ELR (cell line): ENCODE measurements around the gene MLPH.

Experiments used
- DNase-seq: peaks from one replicate; pipeline ENCODE4 v3.0.0-alpha.2; 2015; ENCODE audit warnings: low read depth

Gene MLPH, protein sequence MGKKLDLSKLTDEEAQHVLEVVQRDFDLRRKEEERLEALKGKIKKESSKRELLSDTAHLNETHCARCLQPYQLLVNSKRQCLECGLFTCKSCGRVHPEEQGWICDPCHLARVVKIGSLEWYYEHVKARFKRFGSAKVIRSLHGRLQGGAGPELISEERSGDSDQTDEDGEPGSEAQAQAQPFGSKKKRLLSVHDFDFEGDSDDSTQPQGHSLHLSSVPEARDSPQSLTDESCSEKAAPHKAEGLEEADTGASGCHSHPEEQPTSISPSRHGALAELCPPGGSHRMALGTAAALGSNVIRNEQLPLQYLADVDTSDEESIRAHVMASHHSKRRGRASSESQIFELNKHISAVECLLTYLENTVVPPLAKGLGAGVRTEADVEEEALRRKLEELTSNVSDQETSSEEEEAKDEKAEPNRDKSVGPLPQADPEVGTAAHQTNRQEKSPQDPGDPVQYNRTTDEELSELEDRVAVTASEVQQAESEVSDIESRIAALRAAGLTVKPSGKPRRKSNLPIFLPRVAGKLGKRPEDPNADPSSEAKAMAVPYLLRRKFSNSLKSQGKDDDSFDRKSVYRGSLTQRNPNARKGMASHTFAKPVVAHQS

DNA sequence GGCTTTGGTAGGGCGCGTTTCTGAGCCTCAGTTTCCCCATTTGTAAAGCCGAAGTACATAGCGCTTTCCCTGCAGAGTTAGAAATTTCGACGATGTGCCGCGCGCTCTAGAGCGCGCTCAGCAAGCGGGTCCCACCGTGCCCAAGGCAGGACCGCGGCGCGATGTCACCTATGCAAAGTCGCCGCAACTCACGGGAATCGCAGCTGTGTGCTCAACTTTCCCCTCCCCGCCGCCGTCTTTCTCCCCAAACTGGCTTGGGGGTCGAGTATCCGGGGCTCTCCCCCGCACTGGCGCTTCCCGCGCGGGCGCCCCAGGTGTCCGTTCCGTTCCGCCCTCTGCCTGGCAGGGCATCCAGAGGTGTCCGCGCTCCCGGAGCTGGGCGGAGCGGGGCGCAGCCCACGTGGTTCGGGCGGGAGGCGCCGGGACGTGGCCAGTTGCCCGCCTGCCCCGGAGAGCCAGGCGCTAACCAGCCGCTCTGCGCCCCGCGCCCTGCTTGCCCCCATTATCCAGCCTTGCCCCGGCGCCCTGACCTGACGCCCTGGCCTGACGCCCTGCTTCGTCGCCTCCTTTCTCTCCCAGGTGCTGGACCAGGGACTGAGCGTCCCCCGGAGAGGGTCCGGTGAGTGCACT, at the start of gene MLPH:
Gene MLPH, plus strand, starts transcription at position 433 of the 630 bp plus-strand sequence. CDS start 6,176 bp downstream, outside the sequence.
- DNase-seq, result peak; percentile 79

DNA sequence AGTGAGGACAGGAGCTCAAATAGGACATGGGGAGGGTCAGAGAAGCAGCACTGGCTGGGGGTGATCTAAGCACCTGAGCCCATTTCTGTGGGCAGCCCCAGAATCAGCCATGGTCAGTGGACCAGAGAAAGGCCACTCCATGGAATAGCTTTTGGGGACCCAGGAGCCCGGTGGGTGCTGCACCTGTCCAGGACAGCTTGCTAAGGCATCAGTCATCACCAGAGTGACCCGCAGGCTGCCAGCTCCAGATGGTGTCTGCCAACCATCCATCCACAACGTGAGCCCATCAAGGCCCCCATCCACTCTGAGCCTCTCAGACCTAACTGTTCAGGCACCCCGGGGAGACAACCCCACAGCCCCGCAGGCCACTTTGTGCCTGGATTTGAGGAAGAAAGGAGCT, 49.5 kb upstream of the MLPH start:
- DNase-seq, result no peak

DNA sequence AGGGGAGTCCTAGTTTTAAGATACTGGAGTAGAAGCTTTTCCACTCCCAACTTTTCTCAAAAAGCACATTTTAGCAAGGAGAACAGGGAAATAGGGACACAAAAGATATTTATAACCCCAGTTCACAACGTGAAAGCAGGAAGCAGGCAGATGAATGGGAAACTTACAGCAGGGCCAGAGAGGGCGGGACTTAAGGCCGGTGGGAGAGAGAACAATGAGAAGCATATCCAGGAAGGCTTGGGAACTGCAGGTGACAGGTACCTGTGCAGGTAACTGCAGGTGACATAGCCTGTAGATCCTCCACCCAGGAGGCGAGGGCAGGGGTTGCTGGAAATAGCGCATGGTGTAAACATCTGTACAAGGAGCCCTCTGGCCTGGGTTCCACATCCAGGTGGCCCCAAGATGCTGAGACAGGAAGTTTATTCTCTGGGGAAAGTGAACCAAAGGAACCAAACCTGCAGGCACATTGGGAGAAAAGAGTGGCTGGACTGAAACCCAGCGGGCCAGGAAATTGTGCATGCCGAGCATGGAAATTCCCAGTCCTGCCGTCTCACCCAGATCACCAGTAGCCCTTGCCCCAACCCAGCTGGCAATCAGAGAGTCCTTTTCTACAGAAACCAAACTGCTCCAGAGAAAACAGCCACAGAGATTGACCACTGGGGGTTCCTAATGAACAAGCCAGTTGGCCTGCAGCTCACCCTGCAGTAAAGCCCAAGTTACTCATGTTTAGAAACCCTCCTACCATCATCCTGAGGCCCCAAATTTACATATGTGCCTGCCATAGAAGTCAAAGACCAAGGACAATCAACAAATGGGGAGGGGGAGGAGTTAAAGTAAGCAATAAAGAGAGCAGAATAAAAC, 48.7 kb upstream of the MLPH start:
- peak; percentile 54 for DNase-seq

DNA sequence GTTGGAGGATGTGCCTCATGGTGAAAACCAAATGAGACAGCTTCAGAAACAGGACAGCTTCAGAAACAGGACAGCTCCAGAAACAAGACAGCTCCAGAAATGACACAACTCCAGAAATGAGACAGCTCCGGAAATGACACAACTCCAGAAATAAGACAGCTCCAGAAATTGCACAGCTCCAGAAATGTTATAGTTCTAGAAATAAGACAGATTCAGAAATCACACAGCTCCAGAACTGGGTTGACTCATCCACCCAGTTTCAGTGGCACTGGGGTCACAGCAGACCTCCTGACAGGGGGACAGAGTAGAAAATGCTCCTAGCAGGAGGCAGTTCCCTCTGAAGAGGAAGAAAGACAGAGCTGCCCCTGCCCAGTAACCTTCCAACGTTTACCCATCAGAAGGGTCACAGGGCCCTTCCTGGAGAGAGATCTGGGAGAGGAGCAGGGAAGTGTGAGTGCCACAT, 46.2 kb upstream of the MLPH start:
- peak; percentile 57 for DNase-seq

DNA sequence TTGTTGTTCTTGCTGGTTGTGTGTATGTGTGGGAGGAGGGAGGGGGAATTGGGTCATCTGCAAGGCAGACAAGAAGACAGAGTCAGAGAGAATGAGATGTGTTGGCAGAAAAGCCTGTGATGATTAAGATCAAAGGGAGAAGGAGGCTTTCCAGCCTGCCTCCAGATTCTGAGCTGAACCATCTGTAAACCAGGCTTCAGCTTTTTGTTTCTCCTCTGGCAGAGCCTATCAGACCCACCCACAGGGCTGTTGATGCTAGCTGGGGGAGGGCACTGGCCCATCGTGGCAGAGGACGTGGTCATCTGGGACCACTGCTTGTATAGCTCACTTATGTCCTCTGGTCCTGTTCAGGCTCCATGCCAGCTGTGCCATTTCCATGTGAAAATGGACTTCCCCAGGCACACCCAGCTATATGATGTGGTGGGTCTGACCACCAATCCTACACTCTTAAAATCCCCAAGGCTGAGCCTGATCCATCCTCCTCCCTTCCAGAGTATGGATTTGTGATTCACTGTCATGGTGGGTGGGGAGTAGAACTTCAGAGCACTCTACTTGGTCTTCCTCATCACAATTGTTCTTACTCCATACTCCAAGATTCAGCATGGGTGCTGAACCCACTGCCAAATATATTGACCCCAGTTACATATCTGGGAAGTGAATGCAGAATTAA, 45.3 kb upstream of the MLPH start:
- DNase-seq, result peak; percentile 68

DNA sequence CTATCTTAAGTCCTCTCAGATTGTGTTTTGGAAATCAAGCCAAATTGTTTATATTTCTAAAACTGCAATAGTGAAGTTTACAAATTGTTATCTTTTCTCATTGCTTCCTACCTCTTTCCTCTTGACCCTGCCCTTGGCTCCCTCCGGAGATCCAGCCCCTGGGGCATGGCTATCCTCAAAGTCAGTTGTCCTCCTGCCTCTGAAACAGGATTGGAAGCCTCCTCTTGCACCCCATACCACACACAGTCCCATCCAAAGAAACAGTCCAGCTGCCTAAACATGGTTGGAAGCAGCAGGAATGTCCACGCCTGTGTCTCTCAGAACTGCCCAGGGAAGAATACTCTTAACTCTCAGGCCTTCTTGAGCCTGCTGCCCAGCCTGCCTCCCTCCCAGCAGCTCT, 43.0 kb upstream of the MLPH start:
- DNase-seq, result no peak

DNA sequence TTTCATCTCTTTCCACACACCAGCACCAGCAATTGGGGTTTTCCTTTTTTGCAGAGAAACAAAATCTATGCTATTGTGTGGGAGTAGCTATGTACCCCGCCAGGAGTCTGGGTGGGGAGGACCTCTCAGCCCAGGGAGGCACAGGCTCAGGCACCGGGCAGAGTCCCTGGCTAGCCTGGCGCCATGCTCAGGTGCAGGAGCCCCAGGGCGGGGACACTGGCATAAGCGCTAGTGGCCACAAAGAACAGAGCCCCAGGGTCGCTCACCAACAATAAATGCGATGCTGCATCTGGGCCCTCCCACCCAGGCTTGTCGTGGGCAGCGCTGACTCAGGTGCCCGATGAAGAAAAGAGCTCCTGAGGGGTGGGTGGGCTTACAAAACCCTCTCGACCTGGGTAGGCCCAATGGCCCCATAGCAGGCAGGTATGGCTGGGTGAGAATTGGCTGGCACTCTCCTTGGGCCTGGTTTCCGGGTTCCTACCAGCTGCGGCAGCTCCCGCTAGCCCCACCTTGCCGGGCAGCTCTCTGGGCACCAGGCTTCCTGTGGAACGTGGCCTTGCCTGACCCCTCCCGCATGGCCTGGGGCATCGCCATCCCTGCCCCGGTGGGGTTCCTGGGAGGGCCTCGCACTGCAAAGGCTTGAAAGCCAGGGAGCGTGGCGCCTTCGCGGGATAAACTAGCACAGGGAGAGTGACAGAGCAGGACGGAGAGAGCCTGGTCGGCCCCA, 41.3 kb upstream of the MLPH start:
- no peak for DNase-seq

DNA sequence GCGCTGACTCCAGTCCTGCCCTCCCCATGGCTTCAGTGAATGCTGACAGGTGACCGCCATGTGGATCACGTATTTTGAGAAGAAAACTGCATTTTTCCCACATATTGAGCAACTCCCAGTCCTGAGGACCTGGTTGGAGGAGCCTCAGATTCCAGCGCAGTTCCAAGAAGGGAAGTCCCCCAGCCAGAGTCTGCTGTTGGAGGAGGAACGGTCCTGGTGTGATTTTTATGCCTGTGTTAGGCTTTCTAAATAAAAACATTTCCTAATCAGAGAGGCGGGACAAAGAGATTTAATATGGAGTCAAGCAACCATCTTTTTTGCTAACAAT, 40.7 kb upstream of the MLPH start:
- DNase-seq, result no peak

DNA sequence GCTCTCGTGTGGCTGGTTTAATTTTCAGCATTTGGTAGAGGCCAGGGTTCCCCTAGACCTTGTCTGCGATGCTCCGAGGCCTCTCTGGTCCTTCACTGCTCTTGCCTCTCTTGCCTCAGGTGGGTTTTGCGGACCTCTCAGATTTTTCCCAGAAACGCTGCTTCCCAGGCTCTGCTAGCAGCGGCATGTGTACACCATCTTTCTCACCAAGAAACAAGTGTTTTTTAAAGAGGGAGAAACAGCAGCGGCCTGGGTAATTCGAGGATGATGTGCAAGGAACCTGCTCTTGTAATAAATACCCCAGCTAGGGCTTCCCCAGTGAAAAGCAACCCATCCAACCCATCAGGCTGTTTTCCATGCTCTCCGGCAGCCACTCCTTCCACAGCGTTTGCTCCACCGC, 39.6 kb upstream of the MLPH start:
- no peak for DNase-seq

DNA sequence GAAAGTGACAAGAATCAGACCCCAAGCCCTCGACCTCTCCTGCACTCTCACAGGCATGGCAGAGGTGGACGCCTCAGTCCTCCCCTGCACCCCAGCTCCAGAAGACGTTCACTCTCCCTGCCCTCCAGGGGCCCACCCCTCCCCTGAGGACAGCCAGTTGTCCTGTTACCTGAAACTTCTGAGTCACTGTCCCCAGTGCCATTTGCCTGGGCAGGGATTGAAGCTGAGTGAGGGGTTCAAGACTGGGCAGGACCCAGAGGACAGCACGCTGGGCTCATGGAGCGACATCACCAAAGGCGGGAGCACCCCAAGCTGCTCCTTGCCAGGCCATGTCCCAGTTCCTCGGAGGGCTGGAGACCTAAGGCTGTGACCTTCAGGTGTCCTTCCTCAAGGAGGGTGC, 38.9 kb upstream of the MLPH start:
- no peak for DNase-seq

DNA sequence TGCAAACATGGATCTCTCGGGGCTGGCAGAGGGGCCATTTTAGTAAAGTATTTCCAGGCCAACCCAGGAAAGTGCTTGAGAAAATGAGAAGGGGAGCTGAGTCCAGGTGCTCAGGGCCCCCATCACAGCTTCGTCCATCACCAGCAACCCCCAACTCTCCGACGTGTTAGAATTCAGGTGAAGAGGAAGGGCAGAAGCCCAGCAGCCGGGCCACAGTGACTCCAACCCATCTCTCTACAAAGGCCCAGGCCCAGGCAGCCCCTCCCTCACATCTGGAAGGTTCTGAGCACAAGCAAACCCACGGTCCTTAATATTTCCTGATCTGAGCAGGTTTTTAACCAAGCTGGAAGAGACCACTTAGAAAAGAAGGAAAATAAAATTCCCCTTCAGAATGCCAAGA, 38.4 kb upstream of the MLPH start:
- no peak for DNase-seq

DNA sequence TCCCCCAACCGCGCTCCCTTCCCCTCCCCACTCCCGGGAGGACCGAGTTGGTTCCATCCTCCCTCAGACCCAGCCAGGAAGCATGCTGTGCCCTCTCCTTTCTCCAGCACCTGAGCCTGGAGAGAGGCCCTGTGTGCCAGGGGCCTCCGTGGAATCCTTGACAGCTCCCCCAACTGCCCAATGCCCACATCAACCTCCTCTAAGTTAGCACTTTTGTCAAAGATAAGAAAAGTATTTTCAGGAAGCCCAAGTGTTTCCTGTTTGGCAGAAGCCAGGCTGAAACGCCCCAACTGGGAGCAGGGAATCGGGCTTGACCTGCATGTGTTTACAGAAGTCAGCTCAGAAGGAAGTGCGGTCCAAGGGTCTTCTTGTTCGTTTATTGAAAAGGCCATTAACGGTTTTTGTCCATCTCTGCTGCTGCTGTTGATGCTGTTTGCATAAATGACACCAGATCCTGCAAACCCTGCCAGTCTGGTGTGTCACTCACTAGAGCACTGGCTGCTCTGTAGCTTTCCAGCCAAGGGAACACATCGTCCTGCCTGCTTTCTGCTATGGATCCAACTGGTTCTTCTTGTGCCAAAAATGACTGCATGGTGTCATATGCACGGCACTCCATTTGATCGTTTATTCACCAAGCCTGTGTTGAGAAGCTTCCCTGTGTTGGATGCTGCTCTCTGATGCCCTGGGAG, 37.7 kb upstream of the MLPH start:
- no peak for DNase-seq

DNA sequence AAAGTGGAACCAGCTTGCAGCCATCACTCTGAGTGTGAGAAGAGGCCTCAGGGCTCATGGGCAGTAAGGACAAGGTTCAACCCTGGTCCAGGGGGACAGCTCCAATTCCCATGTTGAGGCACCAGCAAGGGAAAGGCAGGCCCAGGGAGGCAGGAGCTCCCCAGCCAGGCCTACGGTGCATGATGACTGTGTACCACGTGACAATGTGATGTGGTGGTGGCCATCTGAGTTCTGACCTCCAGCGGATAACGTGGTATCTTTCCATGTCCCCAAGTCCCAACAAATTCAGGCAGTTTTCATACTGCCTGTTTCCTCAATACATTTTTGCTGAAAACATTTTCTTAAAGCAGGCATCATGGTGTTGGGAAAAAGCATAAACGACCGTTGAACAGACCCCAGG, 36.9 kb upstream of the MLPH start:
- no peak for DNase-seq

DNA sequence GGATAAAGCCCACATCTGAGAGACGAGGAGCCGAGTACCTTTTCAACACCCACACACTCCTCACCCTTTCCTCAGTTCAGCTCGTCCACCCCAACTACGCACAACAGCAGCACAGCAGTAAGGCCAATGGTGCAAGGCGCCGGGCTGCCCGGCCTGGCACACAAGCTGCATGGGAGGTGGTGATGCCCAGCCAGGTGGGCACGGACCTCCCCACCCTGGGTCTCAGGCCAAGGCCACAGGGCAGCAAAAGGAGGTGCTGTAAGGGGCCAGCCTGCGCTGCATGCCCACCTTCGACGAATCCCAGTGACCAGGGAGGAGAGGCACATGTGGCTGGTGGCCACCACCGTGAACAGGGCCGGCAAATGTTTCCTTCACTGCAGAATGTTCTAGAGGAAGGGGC, 36.5 kb upstream of the MLPH start:
- DNase-seq, result no peak

DNA sequence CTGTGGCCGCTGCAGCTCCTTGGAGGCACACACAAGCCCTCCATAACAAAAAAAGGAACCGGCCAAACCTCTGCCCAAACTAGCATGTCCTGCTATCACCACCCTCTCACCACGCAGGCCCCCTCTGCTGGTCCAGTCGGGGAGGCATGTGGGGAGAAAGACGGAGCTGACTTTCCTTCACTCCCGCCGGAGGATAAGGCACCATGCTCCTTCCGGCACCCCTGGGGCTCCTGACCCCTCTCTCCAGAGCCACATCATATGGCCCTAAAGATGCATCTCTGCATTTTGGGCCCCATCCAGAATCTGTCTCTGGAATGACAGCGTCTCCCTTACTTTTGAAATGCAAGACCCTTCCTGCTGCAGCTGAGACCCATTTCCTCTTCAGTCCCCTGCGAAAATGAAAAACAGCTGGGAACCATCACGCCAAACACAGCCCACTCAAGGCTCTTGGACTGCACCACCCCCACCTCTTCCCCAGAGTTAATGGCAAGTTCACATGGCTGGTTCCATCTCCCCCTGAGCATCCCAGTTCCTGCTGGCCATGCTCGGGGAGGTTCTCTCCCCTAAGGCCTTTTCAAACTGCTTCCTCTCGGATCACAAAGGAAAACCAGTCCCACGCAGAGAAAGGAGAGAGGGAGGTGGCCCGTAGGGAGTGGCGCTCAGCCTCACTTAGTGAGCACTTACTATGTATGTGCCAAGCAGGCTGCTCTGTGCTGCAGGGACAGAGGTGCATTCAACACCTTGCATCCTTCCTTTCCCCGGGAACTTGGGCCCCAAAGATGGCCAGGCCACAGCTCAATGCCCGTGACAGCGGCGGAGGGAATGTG, 35.2 kb upstream of the MLPH start:
- peak; percentile 59 for DNase-seq

DNA sequence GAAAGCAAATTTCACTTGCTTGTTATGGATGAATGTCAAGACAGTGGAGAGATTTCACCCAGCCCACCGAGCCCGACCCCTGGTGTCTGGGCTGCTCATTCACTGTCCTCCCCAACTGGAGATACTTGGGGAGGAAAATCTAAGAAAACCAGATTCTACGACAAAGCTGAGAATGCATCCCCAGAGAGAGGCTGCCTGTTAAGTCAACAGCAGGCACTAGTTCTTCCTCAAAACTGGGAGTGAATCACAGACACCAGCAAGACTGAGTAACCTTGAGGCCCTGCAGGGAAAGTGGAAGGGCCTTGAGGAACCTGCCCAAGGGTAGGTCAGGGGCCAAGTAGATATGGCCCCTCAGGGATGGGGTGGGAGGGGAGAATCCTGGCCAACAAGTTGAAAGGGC, 34.2 kb upstream of the MLPH start:
- peak; percentile 52 for DNase-seq

DNA sequence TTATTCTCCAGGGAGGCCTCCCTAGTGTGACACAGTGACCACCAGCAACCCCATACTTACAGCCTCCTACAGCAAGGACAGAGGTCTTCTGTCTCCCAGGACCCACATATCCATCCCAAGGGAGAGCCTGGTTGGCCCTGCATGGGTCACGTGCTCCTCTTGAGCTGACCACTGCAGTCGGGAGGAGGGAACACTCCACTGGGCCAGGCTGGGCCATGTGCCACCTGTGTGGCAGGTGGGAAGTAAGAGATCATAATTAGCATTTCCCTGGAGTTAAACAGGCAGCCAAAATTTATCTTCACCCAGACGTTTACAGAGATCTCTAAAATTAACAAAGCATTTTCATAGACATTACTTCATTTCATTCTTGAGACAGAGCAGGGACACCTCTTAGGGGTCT, 33.4 kb upstream of the MLPH start:
- DNase-seq, result no peak

DNA sequence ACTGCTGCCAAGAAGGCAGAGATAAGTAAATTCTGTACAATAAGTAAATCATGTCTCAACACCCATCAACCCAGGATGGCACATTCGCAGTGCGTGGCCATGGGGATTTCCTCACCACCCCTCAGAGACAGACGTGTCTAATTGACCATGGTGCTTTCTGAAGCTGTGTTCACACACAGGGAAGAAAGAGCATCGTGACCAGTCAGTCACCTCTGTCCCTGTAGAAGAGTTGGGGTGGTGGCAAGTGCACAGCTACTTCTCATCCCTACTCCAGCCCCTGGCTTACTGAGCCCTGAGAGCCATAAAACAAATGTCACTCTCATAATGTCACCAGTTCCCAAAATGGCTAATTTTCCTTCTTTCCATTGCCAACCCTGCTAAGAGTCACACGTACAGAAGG, 31.3 kb upstream of the MLPH start:
- no peak for DNase-seq

DNA sequence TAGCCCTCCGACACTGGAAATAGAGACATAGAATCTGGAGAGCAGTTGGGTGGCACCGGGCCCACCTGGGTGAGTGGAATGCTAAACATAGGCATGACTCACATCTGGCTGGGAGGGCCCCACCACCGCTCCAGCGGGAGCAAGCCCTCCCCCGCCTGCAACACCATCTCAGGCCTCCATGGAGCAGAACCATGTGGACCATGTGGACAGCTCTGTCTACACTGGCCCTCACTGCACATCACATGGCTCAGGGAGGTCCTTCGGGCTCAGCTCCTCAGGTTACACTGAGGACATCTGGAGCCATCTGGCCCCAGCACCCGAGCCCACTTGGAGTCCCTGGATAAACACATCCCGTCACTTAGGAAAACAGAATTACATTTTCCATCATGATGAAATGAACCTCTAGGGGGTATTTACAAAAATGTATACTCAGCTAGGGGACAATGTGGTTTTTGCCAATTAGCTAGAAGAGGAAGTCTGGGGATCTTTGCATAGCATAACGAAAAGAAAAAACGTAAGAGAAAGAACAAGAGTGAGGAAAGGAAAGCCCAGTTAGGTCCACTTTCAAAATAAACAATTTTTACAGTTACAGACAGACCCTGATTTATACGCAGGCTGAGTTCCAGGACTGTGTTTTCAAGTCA, 30.7 kb upstream of the MLPH start:
- peak; percentile 76 for DNase-seq
